HG02610 (cell line): ENCODE results near the gene RITA1.

Experiments
- ATAC-seq: cut with Tn5 transposase; IDR thresholded peaks from one replicate; pipeline ENCODE4 v1.9.1; 2021; ENCODE audit warnings: mild to moderate bottlenecking, moderate library complexity; ENCODE audit not compliant: unreplicated experiment

Gene RITA1

GRCh38 chr12:113152835-113153814 lies 32.4 kb upstream of the RITA1 start:
- ATAC-seq = peak; percentile 41

- no peak for ATAC-seq
Observed at GRCh38 chr12:113154351-113154973, 31.1 kb upstream of the RITA1 start.

- ATAC-seq = no peak
Observed at GRCh38 chr12:113155060-113155459, 30.5 kb upstream of the RITA1 start.

DNA sequence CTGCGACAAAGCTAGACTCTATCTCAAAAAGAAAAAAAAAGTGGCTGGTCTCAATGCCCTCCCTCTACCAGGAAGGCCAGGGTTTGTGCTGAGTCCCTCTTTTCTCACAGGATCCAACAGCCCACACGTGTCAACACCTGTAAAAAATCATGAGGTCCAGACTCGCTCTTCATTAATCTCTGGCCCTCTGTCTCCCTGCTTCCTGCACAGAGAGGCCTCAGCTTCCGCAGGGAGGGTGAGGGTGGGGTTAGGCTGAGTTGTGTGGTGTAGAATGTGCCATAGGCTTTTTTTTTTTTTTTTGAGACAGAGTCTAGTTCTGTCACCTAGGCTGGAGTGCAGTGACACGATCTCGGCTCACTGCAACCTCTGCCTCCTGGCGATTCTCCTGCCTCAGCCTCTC lies 29.9 kb upstream of the RITA1 start:
- ATAC-seq = no peak

DNA sequence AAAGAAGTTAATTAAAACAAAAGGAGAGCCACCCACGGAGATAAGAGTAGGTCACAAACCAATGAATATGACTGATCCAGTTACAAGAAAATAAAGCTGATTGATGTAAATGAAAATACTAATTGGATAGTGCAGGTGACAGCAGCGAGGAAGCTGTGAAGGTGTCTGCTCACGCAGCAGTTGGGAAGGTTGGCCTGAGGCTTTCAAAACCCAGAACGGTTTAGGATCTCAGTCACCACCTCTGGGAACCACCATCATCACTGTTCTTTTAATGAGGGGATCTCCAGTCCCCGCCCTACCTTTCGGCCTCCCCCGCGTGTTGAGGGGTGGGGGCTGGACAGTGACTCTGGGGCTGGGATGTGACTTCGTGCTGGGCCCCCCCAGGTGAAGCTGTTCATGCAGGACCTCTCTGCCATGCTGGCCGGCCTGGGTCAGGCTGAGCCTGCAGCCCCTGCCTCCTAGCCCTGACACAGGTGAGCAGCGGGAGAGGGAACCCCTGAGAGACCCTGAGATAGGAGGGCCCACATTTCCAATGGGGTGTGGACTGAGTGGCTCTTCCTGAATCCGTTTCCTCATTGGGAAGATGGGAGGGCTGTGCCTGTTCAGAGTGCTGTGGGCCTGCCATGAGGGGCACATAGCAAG lies 28.2 kb upstream of the RITA1 start:
- no peak for ATAC-seq

GRCh38 chr12:113158439-113159203 lies 26.9 kb upstream of the RITA1 start:
- ATAC-seq = no peak

DNA sequence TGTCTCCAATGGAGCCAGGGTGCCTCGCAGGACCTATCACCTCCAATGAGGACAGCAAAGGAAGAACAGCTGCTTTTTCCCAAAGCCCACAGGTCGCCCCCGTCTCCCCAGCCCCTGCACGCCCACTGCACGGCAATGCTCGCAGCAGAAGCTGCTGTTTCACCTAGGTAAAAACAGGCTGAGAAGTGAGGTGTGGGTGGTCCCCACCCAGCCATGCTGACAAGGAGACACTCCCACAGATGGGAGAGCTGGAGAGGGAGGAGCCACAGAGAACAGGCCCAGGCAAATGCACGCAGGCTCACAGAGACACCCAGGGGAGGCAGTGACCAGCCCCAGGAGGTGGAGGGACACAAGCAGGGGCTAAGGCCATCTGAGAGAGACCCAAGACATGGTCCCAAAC lies 25.6 kb upstream of the RITA1 start:
- ATAC-seq = no peak

DNA sequence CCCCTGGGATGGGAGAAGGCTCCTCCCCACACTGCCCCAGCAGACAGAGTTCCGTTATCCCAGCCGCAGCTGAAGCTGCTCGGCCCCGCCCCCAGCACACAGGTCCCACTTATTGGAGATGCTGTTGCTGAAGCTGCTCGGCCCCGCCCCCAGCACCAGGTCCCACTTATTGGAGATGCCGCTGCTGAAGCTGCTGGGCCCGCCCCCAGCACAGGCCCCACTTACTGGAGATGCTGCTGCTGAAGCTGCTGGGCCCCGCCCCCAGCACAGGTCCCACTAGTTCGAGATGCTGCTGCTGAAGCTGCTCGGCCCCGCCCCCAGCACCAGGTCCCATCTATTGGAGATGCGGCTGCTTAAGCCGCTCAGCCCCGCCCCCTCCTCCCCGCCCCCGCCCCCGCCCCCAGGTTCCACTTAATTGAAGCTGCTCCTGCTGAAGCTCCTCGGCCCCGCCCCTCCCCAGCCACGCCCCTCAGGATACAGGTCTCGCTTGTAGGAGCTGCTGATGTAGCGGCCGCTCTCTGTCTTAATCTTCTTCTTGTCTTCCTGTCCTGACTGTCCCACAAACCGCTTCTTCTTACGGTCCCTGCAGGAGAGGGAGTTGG lies 24.0 kb upstream of the RITA1 start:
- no peak for ATAC-seq

- ATAC-seq = no peak
Observed at GRCh38 chr12:113162102-113163029, 23.2 kb upstream of the RITA1 start.

- ATAC-seq = no peak
Observed at GRCh38 chr12:113163030-113163360, 22.5 kb upstream of the RITA1 start.

DNA sequence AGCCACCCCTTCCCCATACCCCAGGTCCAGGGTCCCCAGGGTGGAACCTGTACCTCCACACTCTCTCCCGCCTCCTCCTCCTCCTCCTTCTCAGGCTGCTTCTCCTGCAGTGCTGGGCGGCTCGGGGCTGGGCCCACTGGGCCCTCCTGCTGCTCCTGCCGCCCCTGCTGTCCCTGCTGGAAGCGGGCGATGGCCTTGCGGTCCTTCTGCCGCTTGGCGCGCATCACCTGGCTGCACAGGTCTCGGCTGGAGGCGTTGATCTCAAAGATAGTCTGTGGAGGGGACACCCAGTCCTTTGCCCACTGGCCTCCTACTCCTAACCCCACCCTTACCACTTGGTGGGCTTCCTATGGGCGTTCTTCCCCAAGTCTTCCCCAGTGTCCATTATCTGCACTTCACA lies 21.5 kb upstream of the RITA1 start:
- ATAC-seq = no peak

DNA sequence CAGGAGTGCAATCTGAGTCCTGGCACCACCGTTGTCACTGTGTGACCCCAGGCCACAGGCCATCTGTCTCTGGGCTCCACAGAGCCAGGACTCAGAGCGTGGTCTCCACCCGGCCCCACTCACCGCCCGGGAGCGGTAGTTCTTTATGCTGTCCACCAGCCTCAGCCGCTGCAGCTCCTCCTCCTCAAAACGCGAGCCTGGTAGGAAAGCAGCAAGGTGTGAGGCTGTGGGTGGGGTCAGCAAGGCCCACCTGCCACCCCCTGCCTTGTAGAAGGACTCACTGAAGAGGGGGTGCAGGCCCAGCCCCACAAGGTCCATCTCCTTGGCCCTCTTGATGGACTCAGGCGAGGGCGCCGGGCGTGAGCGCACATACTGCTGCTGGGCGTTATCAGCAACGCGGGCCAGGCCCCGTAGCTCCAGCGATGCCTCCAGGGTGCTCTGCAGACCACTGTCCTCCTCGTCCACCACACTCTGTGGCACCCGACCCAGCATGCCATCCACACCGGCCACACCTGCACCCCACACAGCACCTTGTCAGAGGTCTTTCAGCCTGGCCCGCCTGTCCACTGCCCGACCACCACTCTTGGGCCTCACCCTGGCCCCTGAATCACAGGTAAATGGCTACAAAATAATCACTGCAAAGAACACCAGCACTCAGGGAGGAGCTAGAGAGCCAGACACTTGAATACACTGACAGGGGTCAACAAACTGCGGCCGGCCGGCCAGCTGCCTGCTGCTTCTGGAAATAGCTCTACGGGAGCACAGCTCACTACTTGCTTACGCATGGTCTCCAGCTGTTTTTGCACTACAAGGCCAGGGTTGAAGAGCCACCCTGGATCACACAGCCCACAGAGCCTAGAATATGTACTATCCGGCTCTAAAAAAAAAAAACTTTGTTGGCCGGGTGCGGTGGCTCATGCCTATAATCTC lies 19.7 kb upstream of the RITA1 start:
- ATAC-seq = no peak

- no peak for ATAC-seq
Observed at GRCh38 chr12:113167868-113168267, 17.7 kb upstream of the RITA1 start.

- ATAC-seq = no peak
Observed at GRCh38 chr12:113169697-113170096, 15.8 kb upstream of the RITA1 start.

DNA sequence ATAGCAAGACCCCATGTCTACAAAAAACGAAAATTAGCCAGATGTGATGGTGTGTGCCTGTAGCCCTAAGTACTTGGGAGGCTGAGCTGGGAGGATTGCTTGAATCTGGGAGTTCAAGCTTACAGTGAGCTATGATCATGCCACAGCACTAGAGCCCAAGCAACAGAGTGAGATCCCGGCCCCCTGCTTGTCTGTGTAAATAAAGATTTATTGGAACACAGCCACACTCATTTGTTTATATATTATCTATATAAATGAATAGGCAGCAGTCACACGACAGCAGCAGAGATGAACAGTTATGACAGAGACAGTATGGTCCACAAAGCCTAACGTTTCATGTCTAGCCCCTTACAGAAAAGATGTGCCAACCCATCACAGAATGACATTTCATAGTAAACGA lies 15.1 kb upstream of the RITA1 start:
- ATAC-seq = no peak

DNA sequence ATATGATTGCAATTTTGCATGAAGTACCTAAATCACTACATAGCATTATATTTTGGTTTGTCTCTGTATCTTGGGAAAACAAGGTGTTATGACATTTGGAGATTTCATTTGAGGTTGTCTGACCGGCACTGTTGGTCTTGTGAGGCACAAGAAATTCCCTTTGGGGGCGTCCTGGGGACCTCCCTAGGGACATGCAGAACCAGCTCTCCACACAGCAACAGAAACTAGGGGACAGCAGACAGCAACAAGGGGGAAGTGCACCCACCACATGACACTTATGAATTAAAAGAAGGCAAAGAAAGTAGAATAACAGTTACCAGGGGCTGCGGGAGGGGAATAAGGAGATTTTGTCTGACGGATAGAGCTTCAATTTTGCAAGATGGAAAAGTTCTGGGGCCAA lies 14.6 kb upstream of the RITA1 start:
- ATAC-seq = no peak

DNA sequence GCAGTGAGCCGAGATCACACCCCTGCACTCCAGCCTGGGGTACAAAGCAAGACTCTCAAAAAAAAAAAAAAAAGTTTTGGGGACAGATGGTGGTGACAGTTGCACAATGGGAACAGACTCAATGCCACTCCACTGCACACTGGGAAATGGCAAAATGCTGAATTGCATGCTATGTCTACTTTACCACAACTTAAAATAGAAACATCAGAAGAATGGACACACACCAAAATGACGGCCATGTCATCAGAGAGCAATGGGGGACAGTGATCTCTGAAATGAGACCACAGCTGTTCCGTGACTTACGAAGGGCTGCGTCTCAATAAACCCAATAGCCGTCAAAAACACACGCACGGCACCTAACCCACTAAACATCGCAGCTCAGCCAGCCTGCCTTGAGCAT lies 14.0 kb upstream of the RITA1 start:
- ATAC-seq = no peak

- ATAC-seq = no peak
Observed at GRCh38 chr12:113172185-113172584, 13.3 kb upstream of the RITA1 start.
